Liver (tissue), 9 donors: ENCODE results near the gene LRFN5. TPM values are rescaled to one million over a fixed set of nuclear protein-coding genes. Genes with fewer than 3 reads are reported as not detected.

Source experiments
- DNase-seq: peaks from one replicate; pipeline ENCODE4 v3.0.0-alpha.2; 2017; ENCODE audit warnings: low spot score
- H3K27ac ChIP-seq, 2 donors: one replicate each; pipeline ENCODE4 v1.7.0; 2013; ENCODE audit warnings: inconsistent platforms in 2 of 2, low read length in 2 of 2, control low read depth in 1 of 2, low read depth in 1 of 2, mild to moderate bottlenecking in 1 of 2
- H3K27me3 ChIP-seq, 4 donors: one replicate each; pipeline versions ENCODE4 v1.6.1 to v1.7.0; 2013; ENCODE audit warnings: low read length in 3 of 4, inconsistent platforms in 1 of 4, mild to moderate bottlenecking in 1 of 4, moderate library complexity in 1 of 4; ENCODE audit not compliant: control insufficient read depth in 4 of 4, insufficient read depth in 4 of 4
- H3K36me3 ChIP-seq, 4 donors: one replicate each; pipeline versions ENCODE4 v1.6.1 to v1.7.0; 2013; ENCODE audit warnings: low read length in 3 of 4, mild to moderate bottlenecking in 3 of 4, low read depth in 1 of 4, moderate library complexity in 1 of 4; ENCODE audit not compliant: control insufficient read depth in 4 of 4, insufficient read depth in 3 of 4
- H3K4me1 ChIP-seq, 4 donors: one replicate each; pipeline versions ENCODE4 v1.6.1 to v1.7.0; 2013; ENCODE audit warnings: low read length in 3 of 4, mild to moderate bottlenecking in 3 of 4, moderate library complexity in 1 of 4; ENCODE audit not compliant: control insufficient read depth in 4 of 4, insufficient read depth in 4 of 4
- H3K4me3 ChIP-seq, 3 donors: one replicate each; pipeline versions ENCODE4 v1.6.1 to v1.7.0; 2013; ENCODE audit warnings: low read length in 3 of 3, control low read depth in 1 of 3, low read depth in 1 of 3, mild to moderate bottlenecking in 1 of 3
- H3K9ac ChIP-seq, 2 donors: one replicate each; pipeline ENCODE4 v1.7.0; 2013; ENCODE audit warnings: low read length in 2 of 2, mild to moderate bottlenecking in 2 of 2, moderate library complexity in 2 of 2, control low read depth in 1 of 2, low read depth in 1 of 2
- H3K9me3 ChIP-seq, 4 donors: one replicate each; pipeline versions ENCODE4 v1.6.1 to v1.7.0; 2013; ENCODE audit warnings: low read length in 3 of 4; ENCODE audit not compliant: control insufficient read depth in 4 of 4
- EGR1 ChIP-seq, 2 donors: IDR thresholded peaks; 2 replicates each; pipeline ENCODE4 v1.6.1; 2016 to 2018; ENCODE audit warnings: antibody characterized with exemption in 2 of 2, low read depth in 2 of 2
- FOXA1 ChIP-seq: IDR thresholded peaks from 2 replicates; pipeline ENCODE4 v1.6.1; 2016; ENCODE audit warnings: antibody characterized with exemption
- FOXA2 ChIP-seq: IDR thresholded peaks from 2 replicates; pipeline ENCODE4 v1.6.1; 2016; ENCODE audit warnings: antibody characterized with exemption
- HNF4A ChIP-seq, 2 donors: conservative IDR thresholded peaks; 2 replicates each; pipeline ENCODE4 v1.6.1; 2016; ENCODE audit warnings: antibody characterized with exemption in 2 of 2, mild to moderate bottlenecking in 2 of 2
- NR2F2 ChIP-seq: IDR thresholded peaks from 2 replicates; pipeline ENCODE4 v1.6.1; 2016; ENCODE audit warnings: antibody characterized with exemption
- RAD21 ChIP-seq, 2 donors: IDR thresholded peaks; 2 replicates each; pipeline ENCODE4 v1.6.1; 2016; ENCODE audit warnings: antibody characterized with exemption in 2 of 2, mild to moderate bottlenecking in 2 of 2
- RXRA ChIP-seq, 2 donors: IDR thresholded peaks; 2 replicates each; pipeline ENCODE4 v1.6.1; 2017 to 2018; ENCODE audit warnings: antibody characterized with exemption in 2 of 2, mild to moderate bottlenecking in 1 of 2
- SP1 ChIP-seq: IDR thresholded peaks from 2 replicates; pipeline ENCODE4 v1.6.1; 2018; ENCODE audit warnings: antibody characterized with exemption, mild to moderate bottlenecking
- TAF1 ChIP-seq: conservative IDR thresholded peaks from 2 replicates; pipeline ENCODE4 v1.6.1; 2016; ENCODE audit warnings: antibody characterized with exemption, mild to moderate bottlenecking
- WGBS: extraction: QIAGEN DNeasy Blood & Tissue Kit; methylation state at CpG from one replicate; pipeline ENCODE4 v1.1.7; 2013; 5-methylcytosine and 5-hydroxymethylcytosine counted together
- polyA plus RNA-seq, 2 donors: library from polyadenylated mRNA; stranded (reverse) in 1 of 2; unstranded in 1 of 2; fragments of 200-250 nt in 1 of 2; fragments of >200 nt in 1 of 2; fragmentation: Nextera tagmentation in 1 of 2; extraction: Ambion mirVana in 1 of 2; gene quantifications; one replicate each; pipeline versions ENCODE4 v1.2.1 to v1.2.3, GENCODE V29; 2013 to 2015
- total RNA-seq, 2 donors: library from RNA; depleted of rRNA; stranded (reverse); fragments of >200 nt; gene quantifications; one replicate each; pipeline ENCODE4 v1.2.3, GENCODE V29; 2014
- TF ChIP-seq, protein P1 (sequence below): fragments of 150-350 bp; IDR thresholded peaks from 2 replicates; pipeline ENCODE4 v1.5.1; 2017; ENCODE audit warnings: improper control_type of control experiment, low read depth, low read length; ENCODE audit not compliant: missing input control
- TF ChIP-seq, protein P2 (sequence below): IDR thresholded peaks from 2 replicates; pipeline ENCODE4 v1.6.1; 2016; ENCODE audit warnings: antibody characterized with exemption
- TF ChIP-seq, protein P3 (sequence below): IDR thresholded peaks from 2 replicates; pipeline ENCODE4 v1.6.1; 2016; ENCODE audit warnings: antibody characterized with exemption
- donor health status: healthy.
- donor health status: healthy.
- donor health status: healthy.
- donor health status: healthy.
- donor health status: healthy.

The LRFN5 gene
- total and polyA plus RNA-seq, 4 donors, result 0.07 to 0.23 (median 0.08) TPM; not detected in 1

DNA sequence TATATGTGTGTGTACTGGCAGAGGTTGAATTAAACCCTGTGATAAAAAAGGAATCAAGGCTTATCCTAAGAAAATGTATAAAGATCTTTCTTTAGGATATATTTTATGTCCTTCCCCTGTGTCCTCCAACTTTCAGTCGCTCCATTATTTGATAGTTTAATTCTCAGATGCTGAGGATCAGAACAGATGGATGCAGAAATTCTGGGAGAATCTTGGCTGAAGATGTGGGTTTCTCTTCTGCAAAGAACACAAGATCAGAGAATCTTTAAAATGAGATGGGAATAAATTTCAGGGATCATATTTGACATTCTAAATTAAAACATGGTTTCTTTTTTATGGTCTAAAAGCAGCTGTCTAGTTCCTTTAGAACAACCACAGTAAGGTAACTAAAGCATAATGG, 37.9 kb downstream of the LRFN5 start:
- Histone ChIP-seq H3K27me3 (no peaks in the 10 kb centered on the region), H3K4me3 (no peak overlapping the region), H3K4me1 (no peaks in the 10 kb centered on the region), H3K9ac (no peak overlapping the region), H3K36me3 (no peaks in the 10 kb centered on the region), H3K27ac (no peak overlapping the region), H3K9me3 (no peaks in the 10 kb centered on the region)
- no peak for DNase-seq
- no peak for TF ChIP-seq HNF4A (conservative IDR thresholded peaks at IDR 0.05)
- no peak for TF ChIP-seq NR2F2
- no peak for TF ChIP-seq FOXA2
- TF ChIP-seq, protein P1, sequence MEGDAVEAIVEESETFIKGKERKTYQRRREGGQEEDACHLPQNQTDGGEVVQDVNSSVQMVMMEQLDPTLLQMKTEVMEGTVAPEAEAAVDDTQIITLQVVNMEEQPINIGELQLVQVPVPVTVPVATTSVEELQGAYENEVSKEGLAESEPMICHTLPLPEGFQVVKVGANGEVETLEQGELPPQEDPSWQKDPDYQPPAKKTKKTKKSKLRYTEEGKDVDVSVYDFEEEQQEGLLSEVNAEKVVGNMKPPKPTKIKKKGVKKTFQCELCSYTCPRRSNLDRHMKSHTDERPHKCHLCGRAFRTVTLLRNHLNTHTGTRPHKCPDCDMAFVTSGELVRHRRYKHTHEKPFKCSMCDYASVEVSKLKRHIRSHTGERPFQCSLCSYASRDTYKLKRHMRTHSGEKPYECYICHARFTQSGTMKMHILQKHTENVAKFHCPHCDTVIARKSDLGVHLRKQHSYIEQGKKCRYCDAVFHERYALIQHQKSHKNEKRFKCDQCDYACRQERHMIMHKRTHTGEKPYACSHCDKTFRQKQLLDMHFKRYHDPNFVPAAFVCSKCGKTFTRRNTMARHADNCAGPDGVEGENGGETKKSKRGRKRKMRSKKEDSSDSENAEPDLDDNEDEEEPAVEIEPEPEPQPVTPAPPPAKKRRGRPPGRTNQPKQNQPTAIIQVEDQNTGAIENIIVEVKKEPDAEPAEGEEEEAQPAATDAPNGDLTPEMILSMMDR, result no peak
- no peak for TF ChIP-seq SP1
- TF ChIP-seq RAD21 (IDR thresholded peaks at IDR 0.05), result no peak
- whole genome bisulfite sequencing, result 87% methylated on average over 1 of the region's 1 CpG

DNA sequence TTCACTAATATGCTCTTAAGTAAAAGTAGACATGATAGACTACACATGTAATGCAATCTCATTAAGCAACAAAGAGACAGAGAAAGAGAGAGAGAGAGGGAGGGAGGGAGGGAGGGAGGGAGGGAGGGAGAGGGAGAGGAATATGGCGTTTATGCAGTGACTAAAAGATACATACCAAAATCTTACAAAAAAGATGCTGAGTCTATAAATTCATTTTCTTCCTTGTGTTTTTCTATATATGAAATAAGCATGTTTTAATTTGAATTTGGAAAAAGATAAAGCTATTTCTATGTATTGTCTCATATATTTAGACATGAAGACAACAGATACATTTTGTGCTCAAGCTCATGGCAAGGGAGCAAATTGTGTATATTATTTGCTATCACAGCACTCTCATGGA, 44.1 kb downstream of the LRFN5 start:
- Histone ChIP-seq H3K4me3 (no peak overlapping the region), H3K9ac (no peak overlapping the region), H3K27me3 (no peaks in the 10 kb centered on the region), H3K27ac (no peak overlapping the region), H3K9me3 (no peaks in the 10 kb centered on the region), H3K36me3 (no peaks in the 10 kb centered on the region), H3K4me1 (no peaks in the 10 kb centered on the region)
- 65% methylated on average over 1 of the region's 1 CpG for WGBS
- TF ChIP-seq, protein P2, sequence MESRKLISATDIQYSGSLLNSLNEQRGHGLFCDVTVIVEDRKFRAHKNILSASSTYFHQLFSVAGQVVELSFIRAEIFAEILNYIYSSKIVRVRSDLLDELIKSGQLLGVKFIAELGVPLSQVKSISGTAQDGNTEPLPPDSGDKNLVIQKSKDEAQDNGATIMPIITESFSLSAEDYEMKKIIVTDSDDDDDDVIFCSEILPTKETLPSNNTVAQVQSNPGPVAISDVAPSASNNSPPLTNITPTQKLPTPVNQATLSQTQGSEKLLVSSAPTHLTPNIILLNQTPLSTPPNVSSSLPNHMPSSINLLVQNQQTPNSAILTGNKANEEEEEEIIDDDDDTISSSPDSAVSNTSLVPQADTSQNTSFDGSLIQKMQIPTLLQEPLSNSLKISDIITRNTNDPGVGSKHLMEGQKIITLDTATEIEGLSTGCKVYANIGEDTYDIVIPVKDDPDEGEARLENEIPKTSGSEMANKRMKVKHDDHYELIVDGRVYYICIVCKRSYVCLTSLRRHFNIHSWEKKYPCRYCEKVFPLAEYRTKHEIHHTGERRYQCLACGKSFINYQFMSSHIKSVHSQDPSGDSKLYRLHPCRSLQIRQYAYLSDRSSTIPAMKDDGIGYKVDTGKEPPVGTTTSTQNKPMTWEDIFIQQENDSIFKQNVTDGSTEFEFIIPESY, result no peak
- TF ChIP-seq FOXA2 (no peak), TAF1 (no peak), EGR1 (IDR thresholded peaks at IDR 0.05; ENCODE audit: low read depth in 2 of 2) (no peak), RAD21 (IDR thresholded peaks at IDR 0.05) (no peak)
- TF ChIP-seq, protein P1, result no peak
- TF ChIP-seq, protein P3, sequence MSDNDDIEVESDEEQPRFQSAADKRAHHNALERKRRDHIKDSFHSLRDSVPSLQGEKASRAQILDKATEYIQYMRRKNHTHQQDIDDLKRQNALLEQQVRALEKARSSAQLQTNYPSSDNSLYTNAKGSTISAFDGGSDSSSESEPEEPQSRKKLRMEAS, result no peak
- DNase-seq, result no peak

DNA sequence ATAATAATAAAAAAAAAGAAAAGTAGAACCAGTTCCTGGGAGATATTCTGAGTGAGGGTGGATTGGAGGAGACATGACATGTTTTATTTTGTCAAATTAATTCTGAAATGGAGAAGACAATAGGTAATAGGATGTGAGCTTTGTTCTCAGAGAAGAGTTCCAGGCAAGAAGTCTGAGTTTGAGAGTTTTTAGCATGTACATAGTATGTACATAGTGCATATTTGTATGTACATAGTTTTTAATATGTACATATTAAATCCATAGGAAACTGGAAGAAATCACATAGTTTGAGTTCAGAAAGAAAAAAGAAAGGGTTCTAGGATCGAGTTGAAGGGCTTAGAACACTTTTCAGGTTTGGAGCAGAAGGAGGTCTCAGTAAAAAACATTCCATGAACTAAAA, 47.5 kb downstream of the LRFN5 start:
- Histone ChIP-seq H3K9ac (no peak overlapping the region), H3K9me3 (no peaks in the 10 kb centered on the region), H3K4me3 (no peak overlapping the region), H3K27ac (no peak overlapping the region), H3K4me1 (no peaks in the 10 kb centered on the region), H3K27me3 (peaks cover 0 to 3% (median 0%) of the 10 kb centered on the region in 4 donors), H3K36me3 (no peaks in the 10 kb centered on the region)
- DNase-seq, result no peak
- no peak for TF ChIP-seq FOXA1
- TF ChIP-seq NR2F2, result no peak
- TF ChIP-seq, protein P2, result no peak
- TF ChIP-seq RXRA (IDR thresholded peaks at IDR 0.05), result no peak
- TF ChIP-seq, protein P3, result no peak
- 50% methylated on average over 1 of the region's 1 CpG for WGBS
